Measurements from ENCODE around the gene OLFML3. TPM values are rescaled to one million over a fixed set of nuclear protein-coding genes. Genes with fewer than 3 reads are reported as not detected.
"Not testable (repeated sequence)": the region's sequence is repeated elsewhere in the genome, so short reads cannot be mapped to it uniquely, and the experiment has no call there.

OLFML3 gene
- total and polyA plus RNA-seq, 7 donors = 6.4 to 15.8 (median 9.9) TPM

DNA sequence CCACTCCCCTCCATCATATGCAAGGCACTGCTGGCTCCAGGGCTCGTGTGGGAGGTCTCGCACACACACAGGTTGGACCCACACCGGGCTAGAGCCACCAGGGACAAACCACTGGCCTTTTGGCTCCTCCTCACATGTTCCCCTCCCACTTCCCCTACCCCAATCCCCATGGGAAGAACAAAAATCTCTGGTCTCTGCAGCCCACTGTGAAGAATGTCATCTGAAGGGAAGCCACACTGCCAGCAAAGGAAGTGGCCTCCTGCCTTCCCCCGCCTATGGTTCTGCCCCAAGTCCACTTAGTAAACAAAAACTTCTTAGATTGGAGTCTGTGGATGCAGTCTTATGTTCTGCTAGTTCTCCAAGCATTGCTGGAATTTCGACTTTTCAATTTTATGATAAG, 24.2 kb downstream of the OLFML3 start:
- no peaks in the 10 kb centered on the region for H3K36me3 ChIP-seq (ENCODE audit: insufficient read depth in 1 of 2, low read depth in 1 of 2)
- TF ChIP-seq, protein P1, sequence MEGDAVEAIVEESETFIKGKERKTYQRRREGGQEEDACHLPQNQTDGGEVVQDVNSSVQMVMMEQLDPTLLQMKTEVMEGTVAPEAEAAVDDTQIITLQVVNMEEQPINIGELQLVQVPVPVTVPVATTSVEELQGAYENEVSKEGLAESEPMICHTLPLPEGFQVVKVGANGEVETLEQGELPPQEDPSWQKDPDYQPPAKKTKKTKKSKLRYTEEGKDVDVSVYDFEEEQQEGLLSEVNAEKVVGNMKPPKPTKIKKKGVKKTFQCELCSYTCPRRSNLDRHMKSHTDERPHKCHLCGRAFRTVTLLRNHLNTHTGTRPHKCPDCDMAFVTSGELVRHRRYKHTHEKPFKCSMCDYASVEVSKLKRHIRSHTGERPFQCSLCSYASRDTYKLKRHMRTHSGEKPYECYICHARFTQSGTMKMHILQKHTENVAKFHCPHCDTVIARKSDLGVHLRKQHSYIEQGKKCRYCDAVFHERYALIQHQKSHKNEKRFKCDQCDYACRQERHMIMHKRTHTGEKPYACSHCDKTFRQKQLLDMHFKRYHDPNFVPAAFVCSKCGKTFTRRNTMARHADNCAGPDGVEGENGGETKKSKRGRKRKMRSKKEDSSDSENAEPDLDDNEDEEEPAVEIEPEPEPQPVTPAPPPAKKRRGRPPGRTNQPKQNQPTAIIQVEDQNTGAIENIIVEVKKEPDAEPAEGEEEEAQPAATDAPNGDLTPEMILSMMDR (IDR thresholded peaks at IDR 0.05) = no peak
- no peak overlapping the region for H3K27ac ChIP-seq
- no peaks in the 10 kb centered on the region for H3K9me3 ChIP-seq
- 56 to 61% (median 57%) methylated on average over 5 of the region's 5 CpGs for WGBS, 3 donors
- no peak for DNase-seq
- intact Hi-C loops (cut with DNase I) = no loop called here
- no peaks in the 10 kb centered on the region for H3K27me3 ChIP-seq (ENCODE audit: insufficient read depth in 3 of 3, low read length in 2 of 3)
- no peak for ATAC-seq
- H3K4me3 ChIP-seq = no peak overlapping the region
- no peaks in the 10 kb centered on the region for H3K4me1 ChIP-seq

DNA sequence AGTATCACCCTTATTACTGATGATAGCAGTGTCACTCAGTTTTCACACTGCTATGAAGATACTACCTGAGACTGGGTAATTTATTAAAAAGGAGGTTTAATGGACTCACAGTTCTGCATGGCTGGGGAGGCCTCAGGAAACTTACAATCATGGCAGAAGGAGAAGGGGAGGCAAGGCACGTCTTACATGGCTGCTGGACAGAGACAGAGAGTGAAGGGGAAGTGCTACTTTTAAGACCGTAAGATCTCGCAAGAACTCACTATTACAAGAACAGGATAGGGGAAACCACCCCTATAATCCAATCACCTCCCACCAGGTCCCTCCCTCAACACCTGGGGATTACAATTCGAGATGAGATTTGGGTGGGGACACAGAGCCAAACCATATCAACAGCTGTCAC, 27.6 kb downstream of the OLFML3 start:
- H3K4me1 ChIP-seq; H3K27ac ChIP-seq; intact Hi-C loops (cut with DNase I); H3K27me3 ChIP-seq (ENCODE audit: insufficient read depth in 3 of 3, low read length in 2 of 3); DNase-seq; ATAC-seq; H3K36me3 ChIP-seq (ENCODE audit: insufficient read depth in 1 of 2, low read depth in 1 of 2); H3K4me3 ChIP-seq; H3K9me3 ChIP-seq: not testable (repeated sequence)
- WGBS, 3 donors = 86 to 94% (median 89%) methylated on average over 4 of the region's 4 CpGs

DNA sequence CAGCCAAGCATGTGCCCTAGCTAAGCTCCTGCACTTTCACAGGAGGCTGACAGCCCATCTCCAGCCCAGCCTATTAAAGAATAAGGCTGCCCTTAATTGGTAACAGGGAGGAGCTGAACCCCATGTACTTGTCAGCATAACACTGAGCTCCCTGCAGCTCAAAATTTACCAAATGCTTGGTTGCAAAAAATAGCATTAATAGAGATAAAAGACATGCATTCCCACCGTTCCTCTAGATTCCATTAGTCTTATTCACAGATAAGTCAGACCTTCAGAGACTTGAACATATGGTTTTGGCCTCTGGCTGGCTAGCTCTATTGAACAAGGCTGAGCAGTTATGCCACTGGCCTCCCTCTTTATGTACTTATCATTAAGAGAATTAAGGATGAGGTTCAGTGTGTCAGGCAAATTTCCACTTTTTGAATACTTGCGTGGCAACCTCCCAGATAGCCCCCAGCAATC, 29.2 kb downstream of the OLFML3 start:
- WGBS, 3 donors = 67 to 69% (median 67%) methylated on average over 2 of the region's 2 CpGs
- TF ChIP-seq, protein P1 (IDR thresholded peaks at IDR 0.05) = no peak

DNA sequence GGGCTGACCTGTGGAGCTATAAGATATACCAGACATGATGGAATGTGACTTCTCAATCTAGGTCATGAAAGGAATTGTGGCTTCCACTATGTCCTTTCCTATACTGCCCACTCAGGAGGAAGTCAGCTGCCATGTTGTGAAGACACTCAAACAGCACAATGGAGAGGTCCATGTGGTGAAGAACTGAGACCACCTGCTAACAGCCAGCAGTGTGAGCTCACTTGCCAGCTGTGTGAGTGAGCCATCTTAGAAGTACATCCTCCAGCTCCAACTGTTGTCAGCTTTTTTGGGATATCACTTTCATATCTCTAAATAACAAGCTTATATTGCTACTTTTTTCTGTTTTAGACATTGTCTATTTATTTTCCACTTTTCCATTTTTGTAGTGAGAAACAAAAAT, 29.7 kb downstream of the OLFML3 start:
- H3K27ac ChIP-seq = no peak overlapping the region
- no peaks in the 10 kb centered on the region for H3K36me3 ChIP-seq (ENCODE audit: insufficient read depth in 1 of 2, low read depth in 1 of 2)
- TF ChIP-seq, protein P1 (IDR thresholded peaks at IDR 0.05) = no peak
- no peak for ATAC-seq
- no peaks in the 10 kb centered on the region for H3K27me3 ChIP-seq (ENCODE audit: insufficient read depth in 3 of 3, low read length in 2 of 3)
- no peak for DNase-seq
- intact Hi-C loops (cut with DNase I) = no loop called here
- no peak overlapping the region for H3K4me3 ChIP-seq
- H3K9me3 ChIP-seq = no peaks in the 10 kb centered on the region
- no peaks in the 10 kb centered on the region for H3K4me1 ChIP-seq

More for the DNA sequence above, 29.2 kb downstream of the OLFML3 start:
- ATAC-seq = no peak
- intact Hi-C loops (cut with DNase I) = no loop called here
- Histone ChIP-seq H3K9me3 (no peaks in the 10 kb centered on the region), H3K4me3 (no peak overlapping the region), H3K27me3 (ENCODE audit: insufficient read depth in 3 of 3, low read length in 2 of 3) (no peaks in the 10 kb centered on the region), H3K4me1 (no peaks in the 10 kb centered on the region), H3K27ac (no peak overlapping the region), H3K36me3 (ENCODE audit: insufficient read depth in 1 of 2, low read depth in 1 of 2) (no peaks in the 10 kb centered on the region)
- DNase-seq = no peak

DNA sequence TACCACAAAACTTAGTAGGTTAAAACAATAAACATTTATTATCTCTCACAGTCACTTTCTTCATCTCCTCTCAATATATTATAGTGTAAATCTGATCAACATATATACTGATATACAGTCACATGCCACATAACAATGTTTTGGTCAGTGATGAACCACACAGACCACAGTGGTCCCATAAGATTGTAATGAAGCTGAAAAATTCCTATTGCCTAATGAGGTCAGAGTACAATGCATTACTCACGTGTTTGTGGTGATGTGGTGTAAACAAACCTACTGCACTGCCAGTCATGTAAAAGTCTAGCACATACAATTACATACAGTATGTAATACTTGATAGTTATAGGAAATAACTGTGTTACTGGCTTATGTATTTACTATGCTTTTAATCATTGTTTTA, 30.1 kb downstream of the OLFML3 start:
- ATAC-seq (no peak), DNase-seq (no peak)
- TF ChIP-seq, protein P1 (IDR thresholded peaks at IDR 0.05) = no peak
- no peaks in the 10 kb centered on the region for H3K9me3 ChIP-seq
- no peaks in the 10 kb centered on the region for H3K27me3 ChIP-seq (ENCODE audit: insufficient read depth in 3 of 3, low read length in 2 of 3)
- no peak overlapping the region for H3K4me3 ChIP-seq
- no peaks in the 10 kb centered on the region for H3K4me1 ChIP-seq
- H3K27ac ChIP-seq = no peak overlapping the region
- WGBS, 3 donors = 76 to 80% (median 76%) methylated on average over 1 of the region's 1 CpG
- intact Hi-C loops (cut with DNase I) = no loop called here
- H3K36me3 ChIP-seq (ENCODE audit: insufficient read depth in 1 of 2, low read depth in 1 of 2) = no peaks in the 10 kb centered on the region
